ENCODE measurements around the gene FAM81B.

The FAM81B gene

DNA sequence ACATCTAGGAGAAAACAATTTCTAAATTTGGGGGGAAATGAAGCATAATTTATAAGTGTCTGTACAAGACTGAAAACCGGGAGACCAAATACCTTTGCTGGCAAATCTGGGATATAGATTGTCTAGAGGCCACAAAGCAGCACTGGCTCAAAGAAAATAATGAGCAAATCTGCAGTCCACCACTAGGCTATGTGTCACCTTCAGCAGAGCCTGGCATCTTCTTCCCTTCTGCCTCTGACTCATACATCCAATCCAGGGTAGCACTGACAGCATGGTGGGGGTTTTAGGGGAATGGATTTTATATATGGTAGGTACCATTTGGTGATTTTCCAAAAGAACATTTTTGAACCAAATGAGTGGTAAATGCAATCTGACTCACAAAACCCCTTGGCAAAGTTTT lies 12.8 kb downstream of the FAM81B start:
- no peak for DNase-seq (ENCODE audit: low read depth)

DNA sequence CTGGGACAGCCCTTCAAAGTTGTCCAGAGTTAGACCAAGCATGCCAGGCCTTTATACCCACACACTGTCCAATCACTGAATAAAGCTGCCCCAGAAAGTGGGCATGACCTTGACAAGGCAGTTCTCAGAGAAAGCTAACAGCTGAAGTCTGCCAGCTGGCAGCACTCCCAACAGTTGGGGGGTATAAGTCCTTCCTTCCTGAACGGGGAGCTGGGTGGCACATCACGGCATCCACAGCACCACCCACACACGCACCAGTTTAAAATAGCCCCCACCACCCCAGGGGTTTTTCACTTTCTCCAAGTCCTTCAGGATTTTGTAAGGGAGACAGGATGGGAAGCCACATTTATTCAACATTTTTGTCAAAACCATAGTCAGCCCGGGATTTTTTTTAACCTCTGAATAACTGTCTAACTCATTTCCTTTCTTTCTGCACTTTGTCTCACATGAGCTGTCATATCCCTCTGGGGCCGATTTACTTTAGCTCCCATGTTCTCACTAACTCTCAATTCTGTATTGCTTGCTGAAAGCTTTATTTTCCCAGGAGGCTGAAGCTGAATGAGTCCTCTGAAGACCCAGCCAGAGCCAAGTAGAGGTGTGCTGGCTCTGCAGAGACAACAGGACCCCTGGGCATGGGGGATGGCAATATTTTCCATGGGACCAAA lies 15.4 kb downstream of the FAM81B start:
- DNase-seq (ENCODE audit: low read depth), result no peak

DNA sequence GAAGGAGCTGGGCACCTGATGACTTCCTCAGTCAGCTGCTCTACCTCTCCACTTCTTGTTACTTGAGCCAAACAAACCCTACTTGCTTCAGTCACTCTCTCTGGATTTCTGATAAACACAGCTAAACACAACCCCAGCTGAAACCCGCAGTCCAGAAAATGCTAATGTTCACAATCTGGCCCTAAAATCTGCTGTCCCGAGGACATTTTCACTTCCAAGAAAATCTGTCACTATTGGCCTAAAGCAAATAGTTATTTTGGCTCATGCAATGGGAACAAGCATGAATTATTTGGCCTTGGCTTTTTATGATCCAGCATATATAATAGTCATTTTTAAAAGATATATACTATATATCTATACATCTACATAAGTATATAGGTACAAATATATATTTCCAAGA lies 19.1 kb downstream of the FAM81B start:
- no peak for DNase-seq (ENCODE audit: low read depth)

DNA sequence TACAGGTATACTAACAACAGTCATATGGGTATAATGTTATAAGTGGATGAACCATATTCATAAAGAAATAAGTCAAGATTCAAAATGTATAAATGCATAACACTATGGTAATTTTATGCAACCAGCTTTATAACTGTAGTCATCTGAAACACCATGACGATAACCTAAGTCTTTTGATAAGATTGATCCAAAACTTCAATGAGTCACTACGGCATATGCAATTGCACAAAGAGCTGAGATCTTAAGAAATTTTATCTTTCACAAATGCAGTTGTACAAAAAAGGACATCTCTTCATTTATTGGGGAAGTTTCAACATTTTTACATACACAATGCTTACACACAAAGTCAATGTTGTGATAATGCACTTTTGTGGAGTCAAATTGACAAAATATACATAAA lies 20.3 kb downstream of the FAM81B start:
- DNase-seq (ENCODE audit: low read depth), result no peak

DNA sequence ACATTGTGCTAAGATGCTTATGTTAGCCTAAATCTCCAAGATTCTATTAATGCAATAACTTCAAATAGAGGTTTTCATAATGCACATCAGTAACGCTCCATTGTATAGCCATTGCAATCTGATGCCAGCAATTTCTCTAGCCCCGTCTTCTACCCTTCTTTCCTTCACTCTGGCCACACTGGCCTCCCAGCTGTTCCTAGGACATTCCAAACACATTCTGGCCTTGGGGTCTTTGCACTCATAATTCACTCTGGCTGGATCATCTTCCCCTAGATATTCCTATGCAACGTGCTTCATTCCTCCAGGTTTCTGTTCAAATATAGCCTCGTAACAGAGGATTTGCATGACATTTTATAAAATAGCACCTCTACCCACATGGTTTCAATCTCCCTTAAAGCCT lies 23.3 kb downstream of the FAM81B start:
- DNase-seq (ENCODE audit: low read depth), result no peak

DNA sequence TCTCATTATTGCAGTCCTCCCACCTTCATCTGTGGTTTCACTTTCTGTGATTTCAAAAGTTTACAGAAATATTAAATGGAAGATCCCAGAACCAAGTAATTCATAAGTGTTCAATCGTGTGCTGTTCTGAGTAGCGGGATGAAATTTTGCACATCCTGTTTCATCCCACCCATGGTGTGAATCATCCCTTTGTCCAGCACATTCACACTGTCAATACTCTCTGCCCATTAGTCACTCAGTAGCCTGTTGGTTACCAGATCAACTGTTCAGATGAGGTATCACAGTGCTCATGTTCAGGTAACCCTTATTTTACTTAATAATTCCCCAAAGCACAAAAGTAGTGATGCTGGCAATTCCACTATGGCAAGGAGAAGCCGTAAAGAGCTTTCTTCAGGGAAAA lies 26.8 kb downstream of the FAM81B start:
- DNase-seq (ENCODE audit: low read depth), result no peak

DNA sequence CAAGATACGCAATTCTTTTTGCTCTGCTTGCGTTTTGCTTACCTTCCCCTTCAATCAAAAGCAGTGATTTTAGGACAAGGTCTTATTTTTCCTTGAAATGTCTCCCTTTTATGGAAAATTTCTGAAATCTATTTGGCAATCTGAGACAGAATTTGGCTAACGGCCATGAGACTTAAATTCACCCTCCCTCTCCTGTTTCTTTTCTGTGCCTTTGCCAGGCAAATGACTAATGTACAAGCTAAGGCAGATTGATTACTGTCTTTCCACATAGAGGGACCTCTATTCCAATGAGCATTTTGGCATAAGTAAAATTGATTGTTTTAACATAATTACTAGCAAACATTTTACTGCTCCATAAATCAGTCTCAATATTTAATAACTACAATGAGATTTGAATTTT lies 31.7 kb downstream of the FAM81B start:
- DNase-seq (ENCODE audit: low read depth), result peak; percentile 66

DNA sequence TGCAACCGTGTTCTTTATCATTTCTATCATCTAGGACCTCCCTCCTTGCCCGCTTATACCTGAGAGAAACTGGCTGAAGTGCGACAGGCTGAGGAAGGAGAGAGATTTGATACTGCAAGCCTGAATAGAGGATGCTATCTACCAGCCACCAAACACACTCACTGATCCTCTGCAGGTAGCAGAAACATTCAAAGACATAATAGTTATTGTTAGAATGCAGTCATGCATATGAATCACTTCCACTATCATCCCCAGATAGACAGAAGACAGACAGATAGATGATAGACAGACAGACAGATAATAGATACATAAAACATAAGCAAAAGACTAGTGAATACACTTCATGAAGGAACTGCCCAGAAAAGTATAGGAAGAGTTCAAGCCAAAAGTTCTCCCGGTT lies 32.9 kb downstream of the FAM81B start:
- DNase-seq (ENCODE audit: low read depth), result no peak

DNA sequence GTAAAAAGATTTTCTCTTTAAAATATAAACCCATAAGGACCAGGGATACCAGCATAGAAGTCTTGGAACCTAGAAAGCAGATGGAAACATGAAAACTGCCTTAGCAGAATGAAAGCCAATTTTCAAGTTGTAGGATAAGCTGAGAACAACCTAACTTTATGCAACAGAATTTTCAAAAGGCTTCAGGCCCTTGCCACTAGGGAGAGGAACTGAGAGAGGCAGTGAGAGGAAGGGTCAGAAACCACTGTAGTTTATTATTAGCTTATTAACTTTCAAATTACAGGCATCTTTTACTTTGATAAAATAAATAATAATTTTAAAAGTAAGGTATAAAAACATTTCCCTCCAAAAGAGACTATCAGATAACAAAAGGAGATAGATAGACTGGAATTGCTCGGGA lies 33.4 kb downstream of the FAM81B start:
- no peak for DNase-seq (ENCODE audit: low read depth)

DNA sequence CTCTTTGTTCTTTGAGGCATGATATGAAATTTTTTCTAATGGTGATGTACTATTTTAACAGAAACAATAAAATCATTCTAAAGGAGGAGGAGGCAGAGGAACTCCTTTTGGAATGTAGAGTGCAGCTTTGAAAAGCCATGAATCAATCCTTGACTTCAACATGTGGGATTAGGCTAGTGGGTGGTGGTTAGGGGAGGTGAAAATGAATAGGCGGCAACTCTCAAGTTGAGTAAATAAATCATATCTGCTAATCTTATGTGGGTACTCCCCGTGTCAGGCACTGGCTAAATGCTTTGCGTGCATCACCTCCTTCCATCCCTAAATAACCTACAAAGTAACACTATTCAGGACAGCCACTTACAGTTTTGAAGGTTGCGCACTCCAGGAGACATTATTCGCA lies 35.1 kb downstream of the FAM81B start:
- DNase-seq (ENCODE audit: low read depth), result no peak

DNA sequence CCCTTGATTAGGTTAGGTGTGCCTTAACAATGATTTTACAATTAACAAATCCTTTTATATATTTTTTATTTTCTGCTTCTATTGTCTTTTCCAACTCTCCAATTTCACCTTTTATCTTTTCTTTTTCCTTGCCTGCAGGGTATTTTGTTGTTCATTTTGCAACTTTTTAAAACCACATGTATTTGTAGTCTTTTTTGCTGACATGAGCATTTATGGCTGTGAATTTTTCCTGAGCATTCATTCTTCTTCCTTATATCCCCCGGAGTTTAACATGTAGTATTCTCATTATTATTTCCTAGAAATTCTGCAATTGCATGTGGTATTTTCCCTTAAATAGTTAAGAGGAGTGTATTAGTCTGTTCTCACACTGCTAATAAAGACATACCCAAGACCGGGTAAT lies 41.6 kb downstream of the FAM81B start:
- no peak for DNase-seq (ENCODE audit: low read depth)

DNA sequence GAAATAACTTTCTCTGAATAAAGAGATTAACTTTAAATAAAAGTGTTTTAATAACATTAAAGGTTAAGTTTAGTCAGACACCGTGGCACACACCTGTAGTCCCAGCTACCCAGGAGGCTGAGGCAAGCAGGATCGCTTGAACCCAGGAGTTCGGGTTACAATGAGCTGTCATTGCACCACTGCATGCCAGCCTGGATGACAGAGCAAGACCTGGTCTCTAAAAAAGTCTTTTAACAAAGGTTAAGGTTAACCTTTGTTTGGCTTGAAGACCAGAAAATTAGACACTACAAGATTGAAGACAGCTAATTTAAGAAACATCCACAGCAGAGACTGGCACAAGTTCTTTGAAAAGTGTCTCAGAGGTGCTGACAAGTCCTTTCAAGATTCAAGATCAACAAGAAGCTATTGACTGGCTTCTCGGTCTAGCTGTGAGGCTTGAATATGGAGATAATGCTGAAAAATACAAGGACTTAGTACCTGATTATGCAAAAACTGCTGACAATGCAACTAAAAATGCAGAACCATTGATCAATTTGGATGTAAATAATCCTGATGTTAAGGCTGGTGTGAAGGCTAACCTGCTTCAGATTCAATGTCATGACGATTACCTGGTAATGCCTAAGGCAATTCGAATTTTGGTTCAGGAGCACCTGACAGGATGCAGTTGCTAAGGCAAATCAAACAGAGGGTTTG lies 48.8 kb downstream of the FAM81B start:
- no peak for DNase-seq (ENCODE audit: low read depth)

DNA sequence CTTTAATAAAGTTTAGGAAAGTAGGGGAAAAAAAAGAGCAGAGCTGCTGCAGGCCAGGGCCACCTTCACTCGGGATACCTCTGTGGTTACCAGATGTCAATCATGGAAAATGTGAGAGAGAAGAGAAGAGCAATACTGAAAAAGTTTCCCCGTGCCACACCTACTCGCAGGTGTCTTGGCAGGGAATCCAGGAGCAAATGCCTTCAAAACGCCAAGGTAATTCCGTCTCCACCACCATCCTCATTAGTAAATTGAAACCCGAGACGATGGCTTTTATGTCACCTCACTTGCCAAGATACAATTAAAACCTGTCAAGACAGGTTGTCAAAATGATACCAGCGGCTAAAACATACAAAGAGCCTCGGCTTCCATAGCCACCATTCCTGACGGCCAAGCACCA lies 49.7 kb downstream of the FAM81B start:
- no peak for DNase-seq (ENCODE audit: low read depth)

DNA sequence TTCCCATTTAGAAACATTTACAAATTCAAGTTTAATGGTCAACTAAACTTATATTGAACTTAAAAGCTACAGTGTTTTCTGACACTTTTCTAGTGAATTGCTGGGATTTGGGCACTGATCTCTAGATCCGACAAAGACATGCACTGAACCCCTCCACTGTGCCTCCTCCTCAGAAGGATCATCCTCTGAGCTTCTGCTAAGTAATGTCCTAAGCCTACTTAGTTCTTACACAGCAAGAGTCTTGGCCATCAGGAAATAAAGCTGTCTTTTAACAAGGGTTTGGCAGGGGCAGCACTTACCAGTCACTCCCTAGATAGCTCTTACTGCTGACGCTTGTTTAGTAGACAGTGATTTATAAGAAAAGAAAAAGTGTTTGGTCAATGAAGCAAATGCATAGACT lies 50.5 kb downstream of the FAM81B start:
- DNase-seq (ENCODE audit: low read depth), result no peak

DNA sequence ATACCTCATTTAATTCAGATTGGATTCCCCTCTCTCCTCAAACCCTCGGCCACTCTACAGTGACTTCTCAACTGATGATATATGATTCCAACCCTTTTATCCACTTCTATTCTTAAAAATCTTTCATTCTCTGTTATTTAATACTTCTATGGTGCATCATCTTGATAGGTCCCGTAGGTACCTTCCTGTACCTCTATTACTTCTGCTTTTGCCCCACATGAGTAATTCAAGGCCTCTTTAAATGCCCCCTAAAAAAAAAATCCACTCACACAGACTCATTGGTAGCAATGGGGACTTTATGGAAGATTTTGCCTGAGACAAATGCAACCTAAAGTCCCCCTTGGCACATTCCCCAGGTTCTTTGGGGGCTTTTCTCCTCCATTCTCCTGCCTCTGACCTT lies 54.3 kb downstream of the FAM81B start:
- no peak for DNase-seq (ENCODE audit: low read depth)

DNA sequence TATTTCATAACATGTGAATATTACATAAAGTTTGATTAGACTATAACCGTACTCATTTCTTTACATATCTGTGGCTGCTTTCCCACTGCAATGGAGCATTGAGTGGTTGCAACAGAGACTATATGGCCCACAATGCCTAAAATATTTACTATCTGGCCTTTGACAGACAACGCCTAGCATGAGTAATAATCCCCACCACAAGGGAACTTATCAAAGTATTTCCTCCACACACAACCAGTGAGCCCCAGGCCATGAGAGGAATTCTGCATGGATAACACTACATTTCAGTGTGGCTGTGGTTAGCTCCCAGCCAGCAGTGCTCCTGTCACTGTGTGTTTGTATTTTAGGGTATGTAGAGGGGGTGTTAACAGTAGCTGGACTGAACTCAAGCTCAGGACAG lies 54.8 kb downstream of the FAM81B start:
- DNase-seq (ENCODE audit: low read depth), result no peak

DNA sequence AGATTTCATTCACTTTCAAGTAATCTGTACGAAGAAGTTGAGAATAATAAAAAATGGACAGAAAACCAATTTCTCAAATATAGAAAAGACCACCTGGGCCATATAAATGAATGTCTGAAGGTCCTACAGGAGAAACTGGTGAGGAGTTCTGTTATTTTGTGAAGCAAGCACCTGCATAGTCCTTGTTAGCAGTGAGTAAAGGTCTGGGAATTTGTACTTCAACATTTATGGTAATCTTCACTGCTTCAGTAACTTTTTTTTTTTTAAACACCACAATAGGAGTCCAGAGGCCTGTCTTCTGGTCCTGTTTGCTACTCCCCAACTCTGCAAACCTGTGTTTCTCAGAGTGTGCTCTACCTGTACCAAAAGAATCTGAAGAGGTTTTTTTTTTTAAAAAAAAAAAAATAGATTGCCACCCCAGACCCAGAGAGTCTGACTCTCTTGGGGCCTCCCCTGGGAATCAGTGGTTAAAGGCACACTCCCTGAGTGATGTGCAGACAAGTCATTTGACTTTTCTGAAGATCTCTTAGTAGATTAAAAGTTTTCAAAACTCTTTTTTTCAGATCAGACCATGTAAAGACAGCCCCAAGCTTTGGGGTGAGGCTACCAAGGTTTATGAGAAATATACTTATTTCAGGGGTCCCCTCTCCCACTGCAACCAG lies 55.5 kb downstream of the FAM81B start:
- no peak for DNase-seq (ENCODE audit: low read depth)

DNA sequence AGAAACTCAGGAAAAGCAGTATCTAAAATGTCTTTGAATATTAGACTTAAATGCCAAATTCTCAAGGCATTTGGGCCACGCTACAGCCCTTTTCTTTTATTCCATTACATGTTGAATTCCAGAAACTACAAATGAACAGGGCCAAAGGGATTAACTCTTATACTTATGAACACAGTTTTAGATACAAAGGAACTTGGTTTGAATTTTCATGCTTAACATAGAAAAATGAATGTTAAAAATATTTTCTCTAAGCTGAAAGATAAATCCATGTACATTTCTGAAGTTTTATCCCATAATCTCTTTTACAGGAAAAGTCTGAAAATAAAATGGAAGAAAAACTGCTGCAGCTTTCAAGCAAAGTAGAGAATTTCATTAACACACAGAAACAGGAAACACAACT lies 56.8 kb downstream of the FAM81B start:
- DNase-seq (ENCODE audit: low read depth), result no peak

DNA sequence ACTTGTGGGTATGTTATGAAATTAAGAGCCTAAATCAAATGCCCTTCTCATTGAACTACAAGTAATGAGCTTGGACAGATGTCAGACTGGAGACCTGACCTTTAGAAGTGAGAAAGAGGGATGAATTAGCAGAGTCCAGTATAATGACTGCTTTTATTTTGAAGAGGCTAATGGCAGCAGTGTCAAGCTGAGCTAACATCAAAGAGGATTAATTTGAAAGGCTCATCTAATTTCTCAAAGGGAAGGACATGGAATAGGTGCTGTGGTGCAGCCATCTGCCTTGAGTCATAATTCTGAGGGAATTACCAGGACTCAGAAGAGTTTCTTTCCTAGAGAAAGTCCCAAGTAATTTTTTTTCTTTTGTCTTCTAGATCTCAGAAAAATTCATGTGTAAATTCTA lies 57.6 kb downstream of the FAM81B start:
- no peak for DNase-seq (ENCODE audit: low read depth)

DNA sequence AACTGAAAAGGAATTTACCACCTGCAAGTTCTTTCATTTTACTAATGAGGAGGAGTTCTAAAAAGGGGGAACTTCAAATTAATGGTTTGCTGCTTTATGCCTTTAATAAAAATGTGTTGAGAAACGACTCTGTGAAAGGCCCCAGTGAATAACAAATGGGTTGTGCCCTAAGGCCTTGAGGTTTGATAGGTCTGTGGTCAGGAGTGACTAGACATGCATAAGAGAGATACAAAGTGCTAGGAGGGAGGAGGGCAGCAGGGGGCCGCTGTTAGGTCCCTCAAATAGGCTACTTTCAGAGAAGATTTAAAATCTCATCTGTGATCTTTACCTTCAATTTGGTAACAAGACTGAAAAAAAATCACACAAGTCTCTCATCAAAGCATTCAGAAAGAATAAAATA lies 58.3 kb downstream of the FAM81B start:
- no peak for DNase-seq (ENCODE audit: low read depth)

DNA sequence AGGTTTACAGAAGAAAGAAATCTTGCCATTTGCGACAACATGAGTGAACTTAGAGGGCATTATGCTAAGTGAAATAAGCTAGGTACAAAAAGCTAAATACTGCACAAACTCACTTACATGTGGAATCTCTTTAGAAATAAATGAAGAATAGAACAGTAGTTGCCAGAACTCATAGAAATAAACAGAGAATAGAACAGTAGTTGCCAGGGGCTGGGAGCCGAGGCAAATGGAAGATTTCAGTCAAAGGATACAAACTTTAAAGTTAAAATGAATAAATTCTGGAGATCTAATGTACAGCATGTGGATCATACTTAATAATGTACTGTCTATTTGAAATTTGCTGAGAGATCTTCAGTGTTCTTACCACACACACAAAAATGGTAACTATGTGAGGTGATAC lies 63.4 kb downstream of the FAM81B start:
- DNase-seq (ENCODE audit: low read depth), result no peak

DNA sequence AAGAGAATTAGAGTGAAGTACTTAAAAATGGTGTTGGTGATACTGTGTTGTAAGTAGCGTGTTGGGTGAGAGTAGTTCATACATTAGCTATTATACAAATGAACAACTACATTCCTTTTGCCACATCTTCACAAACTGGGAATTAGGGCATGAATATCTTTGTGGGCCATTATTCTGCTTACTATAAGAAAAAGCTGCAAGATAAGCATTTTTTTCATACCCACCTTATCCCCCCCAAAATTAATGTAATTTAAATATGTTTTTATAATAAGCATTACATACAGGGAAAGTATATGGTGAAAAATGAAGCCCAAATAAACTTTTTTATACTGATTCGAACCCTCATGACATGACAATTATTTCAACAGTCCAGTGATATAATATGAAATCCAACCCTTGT lies 69.5 kb downstream of the FAM81B start:
- no peak for DNase-seq (ENCODE audit: low read depth)

DNA sequence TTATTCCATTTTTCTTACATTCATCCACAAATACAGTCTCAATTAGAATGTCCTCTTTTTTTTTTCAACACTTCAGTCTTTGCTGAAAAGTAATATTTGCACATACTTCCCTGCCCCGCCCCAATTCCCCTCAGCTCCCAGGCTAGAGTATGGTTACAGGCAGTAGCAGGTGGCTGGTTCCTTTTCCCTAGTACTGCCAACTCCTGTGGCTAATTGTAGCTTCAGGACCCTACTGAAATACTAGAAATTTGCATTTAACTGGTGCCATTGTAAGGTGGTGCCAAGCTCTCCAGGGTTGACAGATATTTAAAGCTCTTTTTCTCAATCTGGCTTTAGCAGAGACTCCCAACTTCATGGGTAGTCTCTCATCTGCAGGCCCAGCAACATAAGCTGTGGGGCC lies 80.3 kb downstream of the FAM81B start:
- DNase-seq (ENCODE audit: low read depth), result no peak

DNA sequence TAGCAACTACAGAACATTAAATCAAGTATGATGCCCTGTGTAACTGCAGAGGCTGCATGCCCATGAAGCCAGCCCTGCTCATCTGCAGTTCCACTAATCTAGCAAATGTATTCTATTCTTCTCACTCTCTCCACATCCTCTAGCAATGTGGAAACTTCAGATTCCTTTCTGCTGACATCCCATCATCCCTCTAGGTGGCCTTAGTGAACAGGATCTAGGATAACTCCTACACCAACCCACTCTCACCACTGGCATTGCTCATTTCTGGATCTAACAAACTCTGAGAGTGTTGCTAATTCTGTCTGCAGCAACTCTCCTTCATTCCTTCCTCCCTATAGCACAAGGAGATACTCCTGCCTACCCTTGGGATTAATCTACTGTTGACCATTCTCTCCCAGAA lies 80.8 kb downstream of the FAM81B start:
- no peak for DNase-seq (ENCODE audit: low read depth)
